ENCODE data around the gene SLC12A5. TPM values are rescaled to one million over a fixed set of nuclear protein-coding genes. Genes with fewer than 3 reads are reported as not detected.

The SLC12A5 gene
- total and polyA plus RNA-seq, 7 donors: 0.29 TPM; not detected in 6

DNA sequence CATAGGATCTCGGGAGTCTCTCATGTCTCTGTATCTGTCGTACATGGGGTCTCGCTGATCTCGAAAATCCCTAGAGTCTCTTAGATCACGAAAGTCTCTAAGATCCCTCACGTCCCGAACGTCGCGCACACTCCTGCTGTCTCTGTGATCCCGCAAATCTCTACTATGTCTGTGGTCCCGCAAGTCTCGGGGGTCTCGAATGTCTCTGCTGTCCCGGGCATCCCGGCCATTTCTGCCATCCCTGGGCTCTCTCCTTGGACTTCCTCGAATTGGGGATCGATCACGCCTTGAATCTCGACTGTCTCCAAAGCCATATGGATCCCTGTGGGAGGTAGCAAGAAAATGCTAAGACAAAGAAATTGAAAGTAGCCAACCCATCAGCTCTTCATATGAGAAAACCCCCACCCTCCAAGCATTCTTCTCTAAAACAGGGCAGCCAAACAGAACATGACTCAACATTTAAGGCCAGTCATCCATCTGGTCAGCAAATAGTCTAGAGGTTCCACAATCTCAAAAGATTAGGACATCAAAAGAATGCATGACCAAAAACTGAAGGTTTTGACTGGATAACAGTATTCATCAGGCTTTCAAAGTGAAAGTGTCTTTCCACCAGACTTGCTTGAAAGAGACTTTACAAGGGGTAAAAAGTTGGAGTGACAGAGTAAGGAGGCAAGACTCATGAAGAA lies 41.3 kb downstream of the SLC12A5 start:
- Histone ChIP-seq H3K36me3 (ENCODE audit: insufficient read depth in 1 of 2, low read depth in 1 of 2) (peaks cover 20 to 63% of the 10 kb centered on the region in 2 donors), H3K4me1 (peaks cover 26% of the 10 kb centered on the region), H3K27me3 (ENCODE audit: insufficient read depth in 3 of 3, low read length in 2 of 3) (no peaks in the 10 kb centered on the region), H3K9me3 (no peaks in the 10 kb centered on the region), H3K4me3 (no peak overlapping the region), H3K27ac (no peak overlapping the region)
- DNase-seq (no peak), ATAC-seq (no peak)
- 93 to 94% (median 94%) methylated on average over 20 of the region's 20 CpGs for WGBS, 3 donors
- intact Hi-C loops (cut with DNase I): no loop called here
- TF ChIP-seq, protein P1, sequence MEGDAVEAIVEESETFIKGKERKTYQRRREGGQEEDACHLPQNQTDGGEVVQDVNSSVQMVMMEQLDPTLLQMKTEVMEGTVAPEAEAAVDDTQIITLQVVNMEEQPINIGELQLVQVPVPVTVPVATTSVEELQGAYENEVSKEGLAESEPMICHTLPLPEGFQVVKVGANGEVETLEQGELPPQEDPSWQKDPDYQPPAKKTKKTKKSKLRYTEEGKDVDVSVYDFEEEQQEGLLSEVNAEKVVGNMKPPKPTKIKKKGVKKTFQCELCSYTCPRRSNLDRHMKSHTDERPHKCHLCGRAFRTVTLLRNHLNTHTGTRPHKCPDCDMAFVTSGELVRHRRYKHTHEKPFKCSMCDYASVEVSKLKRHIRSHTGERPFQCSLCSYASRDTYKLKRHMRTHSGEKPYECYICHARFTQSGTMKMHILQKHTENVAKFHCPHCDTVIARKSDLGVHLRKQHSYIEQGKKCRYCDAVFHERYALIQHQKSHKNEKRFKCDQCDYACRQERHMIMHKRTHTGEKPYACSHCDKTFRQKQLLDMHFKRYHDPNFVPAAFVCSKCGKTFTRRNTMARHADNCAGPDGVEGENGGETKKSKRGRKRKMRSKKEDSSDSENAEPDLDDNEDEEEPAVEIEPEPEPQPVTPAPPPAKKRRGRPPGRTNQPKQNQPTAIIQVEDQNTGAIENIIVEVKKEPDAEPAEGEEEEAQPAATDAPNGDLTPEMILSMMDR (IDR thresholded peaks at IDR 0.05): no peak

DNA sequence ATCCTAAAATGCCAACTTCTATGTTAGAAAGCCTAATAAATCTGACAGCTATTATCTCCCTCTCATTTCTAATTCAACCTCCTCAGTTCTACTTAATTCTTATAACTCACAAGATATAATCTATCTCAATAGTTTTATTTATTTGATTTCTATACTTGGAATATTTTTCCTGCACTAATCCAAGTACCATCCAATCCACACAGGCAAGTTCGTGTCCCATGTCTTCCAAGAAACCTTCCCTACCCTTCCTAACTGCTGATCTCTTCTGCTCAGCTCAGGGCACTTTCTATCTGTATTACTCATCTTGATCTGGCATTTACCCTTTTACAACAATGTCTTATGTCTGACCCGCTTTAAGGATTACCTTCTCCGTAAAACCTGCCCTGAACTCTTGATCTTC lies 42.6 kb downstream of the SLC12A5 start:
- intact Hi-C loops (cut with DNase I): no loop called here
- H3K4me3 ChIP-seq: no peak overlapping the region
- peaks cover 34% of the 10 kb centered on the region for H3K4me1 ChIP-seq
- no peaks in the 10 kb centered on the region for H3K9me3 ChIP-seq
- no peaks in the 10 kb centered on the region for H3K27me3 ChIP-seq (ENCODE audit: insufficient read depth in 3 of 3, low read length in 2 of 3)
- H3K27ac ChIP-seq: no peak overlapping the region
- H3K36me3 ChIP-seq (ENCODE audit: insufficient read depth in 1 of 2, low read depth in 1 of 2): peaks cover 11 to 55% of the 10 kb centered on the region in 2 donors
- TF ChIP-seq, protein P1 (IDR thresholded peaks at IDR 0.05): no peak
- 90 to 92% (median 92%) methylated on average over 3 of the region's 3 CpGs for WGBS, 3 donors
- DNase-seq (no peak), ATAC-seq (no peak)

DNA sequence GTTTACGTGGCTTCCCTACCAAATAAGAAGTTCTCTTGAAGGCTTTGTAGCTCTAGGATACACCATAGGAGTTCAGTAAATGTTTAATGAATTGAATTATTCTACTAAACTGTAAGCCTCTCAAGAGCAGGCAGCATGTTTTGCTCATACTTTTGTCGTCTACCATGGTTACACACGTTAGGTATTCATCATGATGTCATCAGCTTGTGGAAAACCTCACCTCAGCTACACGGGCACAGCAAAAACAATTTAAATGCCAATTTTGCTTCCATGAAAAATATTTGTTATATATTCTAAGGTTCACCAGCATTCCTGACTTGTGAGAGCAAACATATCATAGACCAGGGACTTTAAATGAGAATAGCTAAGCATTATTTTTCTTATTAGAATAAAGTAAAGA lies 44.0 kb downstream of the SLC12A5 start:
- peak overlapping the region; percentile 44 for H3K27ac ChIP-seq
- peaks cover 9 to 54% of the 10 kb centered on the region in 2 donors for H3K36me3 ChIP-seq (ENCODE audit: insufficient read depth in 1 of 2, low read depth in 1 of 2)
- peaks cover 39% of the 10 kb centered on the region for H3K4me1 ChIP-seq
- H3K4me3 ChIP-seq: no peak overlapping the region
- H3K9me3 ChIP-seq: no peaks in the 10 kb centered on the region
- DNase-seq (no peak), ATAC-seq (no peak)
- intact Hi-C loops (cut with DNase I): no loop called here
- TF ChIP-seq, protein P1 (IDR thresholded peaks at IDR 0.05): no peak
- 74 to 86% (median 77%) methylated on average over 4 of the region's 4 CpGs for WGBS, 3 donors
- H3K27me3 ChIP-seq (ENCODE audit: insufficient read depth in 3 of 3, low read length in 2 of 3): no peaks in the 10 kb centered on the region

DNA sequence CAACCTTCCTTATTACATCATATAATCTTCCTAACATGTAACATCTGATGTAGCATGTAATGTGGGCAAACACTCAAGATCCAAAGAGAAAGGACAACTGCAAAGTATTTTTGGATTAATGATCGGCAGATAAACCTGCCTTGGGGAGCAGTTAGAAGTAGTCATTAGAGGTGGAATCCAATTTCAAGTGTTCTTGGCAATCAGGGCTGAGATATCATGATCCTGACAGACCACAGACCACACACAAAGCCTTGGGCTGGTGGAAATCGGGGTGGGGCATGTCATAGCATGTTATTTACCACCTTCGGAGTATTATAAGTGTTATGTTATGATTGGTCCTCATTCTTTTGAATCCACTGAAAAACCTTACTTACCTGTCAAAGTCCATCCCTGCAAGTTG lies 44.4 kb downstream of the SLC12A5 start:
- Histone ChIP-seq H3K36me3 (ENCODE audit: insufficient read depth in 1 of 2, low read depth in 1 of 2) (peaks cover 6 to 54% of the 10 kb centered on the region in 2 donors), H3K27ac (peak overlapping the region; percentile 50), H3K27me3 (ENCODE audit: insufficient read depth in 3 of 3, low read length in 2 of 3) (no peaks in the 10 kb centered on the region), H3K9me3 (no peaks in the 10 kb centered on the region), H3K4me1 (peaks cover 39% of the 10 kb centered on the region), H3K4me3 (no peak overlapping the region)
- TF ChIP-seq, protein P1 (IDR thresholded peaks at IDR 0.05): no peak
- intact Hi-C loops (cut with DNase I): no loop called here
- ATAC-seq: peak; percentile 77 to 92 (median 82)
- DNase-seq: no peak
- 32 to 73% (median 38%) methylated on average over 3 of the region's 3 CpGs for WGBS, 3 donors

DNA sequence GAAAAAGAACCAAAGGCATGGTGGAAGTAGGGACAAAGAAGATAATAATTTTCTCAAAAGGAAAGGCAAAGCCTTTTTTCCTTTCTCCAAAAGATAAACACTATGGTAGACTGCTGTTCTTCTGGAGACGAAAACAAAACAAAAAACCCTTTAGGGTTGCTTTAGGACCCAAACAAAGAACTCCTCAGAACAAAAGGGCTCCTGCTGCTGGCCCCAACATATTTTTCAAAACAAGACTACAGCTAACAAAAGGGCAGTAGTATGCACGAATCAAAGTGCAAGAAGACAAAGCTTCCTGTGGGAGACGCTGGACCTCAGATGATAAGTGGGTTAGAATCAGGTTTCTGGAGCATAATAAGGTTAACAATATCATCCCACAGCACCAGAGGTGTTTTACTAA lies 45.0 kb downstream of the SLC12A5 start:
- H3K27ac ChIP-seq: peak overlapping the region; percentile 50
- ATAC-seq: no peak
- DNase-seq: no peak
- 69 to 73% (median 69%) methylated on average over 3 of the region's 3 CpGs for WGBS, 3 donors
- intact Hi-C loops (cut with DNase I): no loop called here
- TF ChIP-seq, protein P1 (IDR thresholded peaks at IDR 0.05): no peak
- peaks cover 7 to 54% of the 10 kb centered on the region in 2 donors for H3K36me3 ChIP-seq (ENCODE audit: insufficient read depth in 1 of 2, low read depth in 1 of 2)
- H3K4me3 ChIP-seq: no peak overlapping the region
- no peaks in the 10 kb centered on the region for H3K27me3 ChIP-seq (ENCODE audit: insufficient read depth in 3 of 3, low read length in 2 of 3)
- H3K9me3 ChIP-seq: no peaks in the 10 kb centered on the region
- H3K4me1 ChIP-seq: peaks cover 39% of the 10 kb centered on the region
